Fibroblast of lung (primary cell): ENCODE data around the gene SLC22A23. TPM values are rescaled to one million over a fixed set of nuclear protein-coding genes. Genes with fewer than 3 reads are reported as not detected.
A peak's percentile ranks its signal among the peaks of the same experiment; 100 is the strongest.

ENCODE experiments used
- DNase-seq, 2 donors: peaks; one replicate each; pipeline versions ENCODE4 v3.0.0 to v3.0.0-alpha.2; 2010; ENCODE audit warnings: low read depth in 2 of 2
- H2AFZ ChIP-seq: 2 replicates; pipeline ENCODE4 v1.5.1; 2012; ENCODE audit warnings: low read length, control low read depth, inconsistent platforms
- H3K27ac ChIP-seq: 2 replicates; pipeline ENCODE4 v1.5.1; 2011; ENCODE audit warnings: low read length, control low read depth; ENCODE audit not compliant: insufficient read depth
- H3K27me3 ChIP-seq: 2 replicates; pipeline ENCODE4 v1.5.1; 2011; ENCODE audit warnings: mild to moderate bottlenecking, low read length; ENCODE audit not compliant: control insufficient read depth, insufficient read depth
- H3K36me3 ChIP-seq: 2 replicates; pipeline ENCODE4 v1.5.1; 2011; ENCODE audit warnings: low read length; ENCODE audit not compliant: control insufficient read depth, insufficient read depth
- H3K4me1 ChIP-seq: 2 replicates; pipeline ENCODE4 v1.5.1; 2011; ENCODE audit warnings: low read length; ENCODE audit not compliant: control insufficient read depth, insufficient read depth; ENCODE audit errors: extremely low read depth
- H3K4me2 ChIP-seq: 2 replicates; pipeline ENCODE4 v1.5.1; 2011; ENCODE audit warnings: low read length, control low read depth; ENCODE audit not compliant: insufficient read depth; ENCODE audit errors: extremely low read depth
- H3K4me3 ChIP-seq, 4 experiments: fragments of 200-600 bp in 1 of 4; sonication (generic) in 1 of 4; replicated peaks in 1 of 4; 2 replicates each; pipeline ENCODE4 v1.5.1; 2011 to 2016; ENCODE audit warnings: low read length in 4 of 4, low read depth in 3 of 4, mild to moderate bottlenecking in 3 of 4, control low read depth in 2 of 4, inconsistent platforms in 1 of 4, mixed read lengths in 1 of 4; ENCODE audit not compliant: insufficient read depth in 1 of 4; ENCODE audit errors: control extremely low read depth in 1 of 4
- H3K79me2 ChIP-seq: 2 replicates; pipeline ENCODE4 v1.5.1; 2012; ENCODE audit warnings: mild to moderate bottlenecking, low read length, inconsistent platforms; ENCODE audit not compliant: control insufficient read depth, insufficient read depth
- H3K9ac ChIP-seq: 2 replicates; pipeline ENCODE4 v1.5.1; 2011; ENCODE audit warnings: mild to moderate bottlenecking, low read length, control low read depth; ENCODE audit not compliant: insufficient read depth
- H3K9me3 ChIP-seq: 2 replicates; pipeline ENCODE4 v1.5.1; 2012; ENCODE audit warnings: low read depth, low read length; ENCODE audit not compliant: control insufficient read depth, insufficient read depth
- H4K20me1 ChIP-seq: 2 replicates; pipeline ENCODE4 v1.5.1; 2011; ENCODE audit warnings: low read length; ENCODE audit not compliant: control insufficient read depth, insufficient read depth; ENCODE audit errors: extremely low read depth
- CTCF ChIP-seq, 2 donors: IDR thresholded peaks in 1 of 2; conservative IDR thresholded peaks in 1 of 2; 1 replicate in 1 of 2; 2 replicates in 1 of 2; pipeline ENCODE4 v1.5.1; 2011 to 2012; ENCODE audit warnings: low read length in 2 of 2, control low read depth in 1 of 2, inconsistent platforms in 1 of 2, low read depth in 1 of 2, mild to moderate bottlenecking in 1 of 2
- EZH2 ChIP-seq: IDR thresholded peaks from 2 replicates; pipeline ENCODE4 v1.5.1; 2012; ENCODE audit warnings: low read length, control low read depth, mild to moderate bottlenecking; ENCODE audit errors: missing control alignments
- polyA plus RNA-seq, 2 donors: library from polyadenylated mRNA; depleted of rRNA in 1 of 2; stranded (reverse) in 1 of 2; unstranded in 1 of 2; fragments of >200 nt; gene quantifications; 2 replicates each; pipeline ENCODE4 v1.2.1, GENCODE V29; 2011 to 2012; ENCODE audit warnings: missing spikeins in 1 of 2
- total RNA-seq: library from RNA; depleted of rRNA; stranded (reverse); fragments of >200 nt; gene quantifications from 2 replicates; pipeline ENCODE4 v1.2.1, GENCODE V29; 2014

Gene SLC22A23
- total and polyA plus RNA-seq, 2 donors (not counting 1 experiment from before 2014, with no cell fraction given): 0.37 to 3.0 TPM

- peak; percentile 48 to 66 for DNase-seq
- Histone ChIP-seq H3K4me3 (no peak overlapping the region), H3K79me2 (no peaks in the 10 kb centered on the region), H3K9ac (no peak overlapping the region), H2AFZ (no peak overlapping the region), H3K4me2 (no peak overlapping the region), H3K36me3 (no peaks in the 10 kb centered on the region), H4K20me1 (no peaks in the 10 kb centered on the region), H3K27ac (no peak overlapping the region), H3K27me3 (no peaks in the 10 kb centered on the region), H3K9me3 (no peaks in the 10 kb centered on the region), H3K4me1 (no peaks in the 10 kb centered on the region)
- TF ChIP-seq CTCF (conservative IDR thresholded peaks at IDR 0.05 in 1 of 2, IDR thresholded peaks at IDR 0.05 in 1 of 2; ENCODE audit: low read depth in 1 of 2, low read length in 2 of 2): peak; percentile 55 to 78
- no peak for TF ChIP-seq EZH2
Observed at GRCh38 chr6:3410385-3411360, 46.2 kb downstream of the SLC22A23 start.

- TF ChIP-seq CTCF (conservative IDR thresholded peaks at IDR 0.05 in 1 of 2, IDR thresholded peaks at IDR 0.05 in 1 of 2; ENCODE audit: low read depth in 1 of 2, low read length in 2 of 2): no peak
- TF ChIP-seq EZH2: no peak
- H3K4me2 ChIP-seq: no peak overlapping the region
- H3K36me3 ChIP-seq: no peaks in the 10 kb centered on the region
- H2AFZ ChIP-seq: no peak overlapping the region
- no peak overlapping the region for H3K9ac ChIP-seq
- H3K4me3 ChIP-seq: no peak overlapping the region
- DNase-seq: no peak
- H4K20me1 ChIP-seq: no peaks in the 10 kb centered on the region
- no peaks in the 10 kb centered on the region for H3K79me2 ChIP-seq
- no peak overlapping the region for H3K27ac ChIP-seq
- no peaks in the 10 kb centered on the region for H3K4me1 ChIP-seq
- no peaks in the 10 kb centered on the region for H3K9me3 ChIP-seq
- H3K27me3 ChIP-seq: no peaks in the 10 kb centered on the region
Observed at GRCh38 chr6:3409699-3410384, 47.0 kb downstream of the SLC22A23 start.

- Histone ChIP-seq H3K27ac (no peak overlapping the region), H3K4me1 (no peaks in the 10 kb centered on the region), H3K27me3 (no peaks in the 10 kb centered on the region), H3K36me3 (no peaks in the 10 kb centered on the region), H2AFZ (no peak overlapping the region), H4K20me1 (no peaks in the 10 kb centered on the region), H3K79me2 (no peaks in the 10 kb centered on the region), H3K9me3 (no peaks in the 10 kb centered on the region), H3K4me3 (no peak overlapping the region), H3K9ac (no peak overlapping the region), H3K4me2 (no peak overlapping the region)
- no peak for DNase-seq
- TF ChIP-seq CTCF (conservative IDR thresholded peaks at IDR 0.05 in 1 of 2, IDR thresholded peaks at IDR 0.05 in 1 of 2; ENCODE audit: low read depth in 1 of 2, low read length in 2 of 2): no peak
- no peak for TF ChIP-seq EZH2
Observed at GRCh38 chr6:3408665-3409064, 48.2 kb downstream of the SLC22A23 start.
